ENCODE results near the gene PYHIN1.

Gene PYHIN1

GRCh38 chr1:158972841-158973240 lies 41.5 kb downstream of the PYHIN1 start:
- TF ChIP-seq CTCF (conservative IDR thresholded peaks at IDR 0.05; ENCODE audit: low read length) = no peak
- H3K4me3 ChIP-seq (ENCODE audit: low read length) = no peak overlapping the region
- DNase-seq (ENCODE audit: low read depth) = no peak

GRCh38 chr1:158976219-158976618 lies 44.9 kb downstream of the PYHIN1 start:
- no peak overlapping the region for H3K4me3 ChIP-seq (ENCODE audit: low read length)
- no peak for DNase-seq (ENCODE audit: low read depth)
- TF ChIP-seq CTCF (conservative IDR thresholded peaks at IDR 0.05; ENCODE audit: low read length) = no peak

- DNase-seq (ENCODE audit: low read depth) = no peak
- TF ChIP-seq CTCF (conservative IDR thresholded peaks at IDR 0.05; ENCODE audit: low read length) = no peak
- H3K4me3 ChIP-seq (ENCODE audit: low read length) = no peak overlapping the region
Measured at GRCh38 chr1:158978730-158979129, 47.4 kb downstream of the PYHIN1 start.

GRCh38 chr1:158979229-158979628 lies 47.9 kb downstream of the PYHIN1 start:
- no peak for TF ChIP-seq CTCF (conservative IDR thresholded peaks at IDR 0.05; ENCODE audit: low read length)
- H3K4me3 ChIP-seq (ENCODE audit: low read length) = no peak overlapping the region
- no peak for DNase-seq (ENCODE audit: low read depth)

GRCh38 chr1:158983235-158983634 lies 51.9 kb downstream of the PYHIN1 start:
- TF ChIP-seq CTCF (conservative IDR thresholded peaks at IDR 0.05; ENCODE audit: low read length) = no peak
- no peak for DNase-seq (ENCODE audit: low read depth)
- H3K4me3 ChIP-seq (ENCODE audit: low read length) = no peak overlapping the region

- no peak overlapping the region for H3K4me3 ChIP-seq (ENCODE audit: low read length)
- no peak for DNase-seq (ENCODE audit: low read depth)
- no peak for TF ChIP-seq CTCF (conservative IDR thresholded peaks at IDR 0.05; ENCODE audit: low read length)
Measured at GRCh38 chr1:158984386-158984785, 53.0 kb downstream of the PYHIN1 start.

- DNase-seq (ENCODE audit: low read depth) = no peak
- no peak overlapping the region for H3K4me3 ChIP-seq (ENCODE audit: low read length)
- TF ChIP-seq CTCF (conservative IDR thresholded peaks at IDR 0.05; ENCODE audit: low read length) = no peak
Measured at GRCh38 chr1:158989424-158989823, 58.1 kb downstream of the PYHIN1 start.

Data from AG10803 (cell line).